HUDEP-2 (cell line): ENCODE results near the gene GRID1.
"Not testable (repeated sequence)": the region's sequence is repeated elsewhere in the genome, so short reads cannot be mapped to it uniquely, and the experiment has no call there.

ENCODE experiments used
- DNase-seq, 76 experiments: peaks; one replicate each; lab custom pipeline; 2025; ENCODE audit not compliant: unreplicated experiment in 76 of 76; lab: John Stamatoyannopoulos, UW

GRID1 gene

GRCh38 chr10:86056672-86057071 is 309.9 kb downstream of the GRID1 start:
- no peak for DNase-seq

GRCh38 chr10:86055928-86056327 is 310.7 kb downstream of the GRID1 start:
- no peak for DNase-seq

GRCh38 chr10:86053675-86054074 is 312.9 kb downstream of the GRID1 start:
- no peak for DNase-seq

GRCh38 chr10:86051586-86051985 is 315.0 kb downstream of the GRID1 start:
- DNase-seq: no peak

GRCh38 chr10:86049442-86049841 is 317.2 kb downstream of the GRID1 start:
- DNase-seq: no peak

GRCh38 chr10:86048973-86049372 is 317.6 kb downstream of the GRID1 start:
- no peak for DNase-seq

- DNase-seq: no peak
Measured at GRCh38 chr10:86048571-86048970, 318.0 kb downstream of the GRID1 start.

GRCh38 chr10:86047588-86047987 is 319.0 kb downstream of the GRID1 start:
- DNase-seq: no peak

GRCh38 chr10:86046845-86047460 is 319.6 kb downstream of the GRID1 start:
- no peak for DNase-seq

GRCh38 chr10:86045896-86046295 is 320.7 kb downstream of the GRID1 start:
- DNase-seq: no peak

- no peak for DNase-seq
Measured at GRCh38 chr10:86044029-86044428, 322.6 kb downstream of the GRID1 start.

- no peak for DNase-seq
Measured at GRCh38 chr10:86043236-86043635, 323.4 kb downstream of the GRID1 start.

GRCh38 chr10:86042161-86042560 is 324.4 kb downstream of the GRID1 start:
- DNase-seq: no peak

- no peak for DNase-seq
Measured at GRCh38 chr10:86041116-86041515, 325.5 kb downstream of the GRID1 start.

GRCh38 chr10:86038371-86038770 is 328.2 kb downstream of the GRID1 start:
- no peak for DNase-seq

GRCh38 chr10:86037096-86037495 is 329.5 kb downstream of the GRID1 start:
- no peak for DNase-seq

GRCh38 chr10:86036544-86036831 is 330.1 kb downstream of the GRID1 start:
- no peak for DNase-seq

- no peak for DNase-seq
Measured at GRCh38 chr10:86035791-86036543, 330.6 kb downstream of the GRID1 start.

- no peak for DNase-seq
Measured at GRCh38 chr10:86034710-86035109, 331.9 kb downstream of the GRID1 start.

- DNase-seq: no peak
Measured at GRCh38 chr10:86033581-86033980, 333.0 kb downstream of the GRID1 start.

GRCh38 chr10:86032087-86032486 is 334.5 kb downstream of the GRID1 start:
- not testable (repeated sequence) for DNase-seq

GRCh38 chr10:86030312-86030711 is 336.3 kb downstream of the GRID1 start:
- no peak for DNase-seq

GRCh38 chr10:86027346-86027745 is 339.2 kb downstream of the GRID1 start:
- no peak for DNase-seq
